IPS-15b (cell line): ENCODE data around the gene KASH5.
"Not testable (repeated sequence)": the region's sequence is repeated elsewhere in the genome, so short reads cannot be mapped to it uniquely, and the experiment has no call there.

Source experiments
- H3K27me3 ChIP-seq: one replicate; pipeline ENCODE4 v1.6.1; 2013; ENCODE audit warnings: low read length; ENCODE audit not compliant: control insufficient read depth, insufficient read depth
- H3K36me3 ChIP-seq: one replicate; pipeline ENCODE4 v1.6.1; 2013; ENCODE audit warnings: low read length; ENCODE audit not compliant: control insufficient read depth, insufficient read depth
- H3K4me1 ChIP-seq: one replicate; pipeline ENCODE4 v1.6.1; 2013; ENCODE audit warnings: mild to moderate bottlenecking, low read length; ENCODE audit not compliant: control insufficient read depth, insufficient read depth
- H3K4me3 ChIP-seq: one replicate; pipeline ENCODE4 v1.5.1; 2013; ENCODE audit warnings: low read depth, low read length
- H3K9ac ChIP-seq: one replicate; pipeline ENCODE4 v1.6.1; 2013; ENCODE audit warnings: low read depth, mild to moderate bottlenecking, low read length
- H3K9me3 ChIP-seq: one replicate; pipeline ENCODE4 v1.6.1; 2013; ENCODE audit warnings: mild to moderate bottlenecking, low read length; ENCODE audit not compliant: control insufficient read depth, insufficient read depth

KASH5 gene

GRCh38 chr19:49364083-49364737, 23.8 kb upstream of the KASH5 start:
- Histone ChIP-seq H3K4me3 (peak overlapping the region; percentile 53), H3K9ac (peak overlapping the region; percentile 24), H3K27me3 (no peaks in the 10 kb centered on the region), H3K36me3 (peaks cover 5% of the 10 kb centered on the region), H3K4me1 (no peaks in the 10 kb centered on the region), H3K9me3 (no peaks in the 10 kb centered on the region)

GRCh38 chr19:49366110-49366509, 21.9 kb upstream of the KASH5 start:
- Histone ChIP-seq H3K27me3 (no peaks in the 10 kb centered on the region), H3K4me3 (no peak overlapping the region), H3K9ac (no peak overlapping the region), H3K4me1 (no peaks in the 10 kb centered on the region), H3K36me3 (no peaks in the 10 kb centered on the region), H3K9me3 (peaks cover 11% of the 10 kb centered on the region)

GRCh38 chr19:49368711-49369358, 19.2 kb upstream of the KASH5 start:
- H3K27me3 ChIP-seq, result no peaks in the 10 kb centered on the region
- H3K4me1 ChIP-seq, result peaks cover 2% of the 10 kb centered on the region
- peaks cover 11% of the 10 kb centered on the region for H3K9me3 ChIP-seq
- no peak overlapping the region for H3K9ac ChIP-seq
- H3K36me3 ChIP-seq, result no peaks in the 10 kb centered on the region
- no peak overlapping the region for H3K4me3 ChIP-seq

- H3K9me3 ChIP-seq, result peaks cover 11% of the 10 kb centered on the region
- peaks cover 2% of the 10 kb centered on the region for H3K4me1 ChIP-seq
- H3K27me3 ChIP-seq, result no peaks in the 10 kb centered on the region
- no peak overlapping the region for H3K9ac ChIP-seq
- H3K36me3 ChIP-seq, result no peaks in the 10 kb centered on the region
- H3K4me3 ChIP-seq, result no peak overlapping the region
Observed at GRCh38 chr19:49371184-49371583, 16.9 kb upstream of the KASH5 start.

- not testable (repeated sequence) for H3K9ac ChIP-seq, H3K27me3 ChIP-seq, H3K4me3 ChIP-seq, H3K4me1 ChIP-seq, H3K36me3 ChIP-seq
- H3K9me3 ChIP-seq, result peaks cover 11% of the 10 kb centered on the region
Observed at GRCh38 chr19:49373174-49373573, 14.9 kb upstream of the KASH5 start.

GRCh38 chr19:49374665-49375434, 13.2 kb upstream of the KASH5 start:
- Histone ChIP-seq H3K36me3 (no peaks in the 10 kb centered on the region), H3K9ac (no peak overlapping the region), H3K4me3 (no peak overlapping the region), H3K27me3 (no peaks in the 10 kb centered on the region), H3K9me3 (peaks cover 5% of the 10 kb centered on the region), H3K4me1 (peaks cover 2% of the 10 kb centered on the region)

GRCh38 chr19:49378512-49378911, 9.5 kb upstream of the KASH5 start:
- Histone ChIP-seq H3K9ac (no peak overlapping the region), H3K4me1 (peaks cover 2% of the 10 kb centered on the region)

GRCh38 chr19:49380391-49380790, 7.7 kb upstream of the KASH5 start:
- Histone ChIP-seq H3K27me3 (no peaks in the 10 kb centered on the region), H3K9ac (no peak overlapping the region), H3K36me3 (no peaks in the 10 kb centered on the region), H3K4me1 (no peaks in the 10 kb centered on the region), H3K9me3 (no peaks in the 10 kb centered on the region), H3K4me3 (no peak overlapping the region)

More at GRCh38 chr19:49378512-49378911, 9.5 kb upstream of the KASH5 start:
- H3K36me3 ChIP-seq, result no peaks in the 10 kb centered on the region
- H3K4me3 ChIP-seq, result no peak overlapping the region
- H3K27me3 ChIP-seq, result no peaks in the 10 kb centered on the region
- H3K9me3 ChIP-seq, result no peaks in the 10 kb centered on the region

GRCh38 chr19:49382639-49383038, 5.4 kb upstream of the KASH5 start:
- no peaks in the 10 kb centered on the region for H3K36me3 ChIP-seq
- no peak overlapping the region for H3K4me3 ChIP-seq
- H3K27me3 ChIP-seq, result no peaks in the 10 kb centered on the region
- H3K9me3 ChIP-seq, result no peaks in the 10 kb centered on the region
- no peaks in the 10 kb centered on the region for H3K4me1 ChIP-seq
- H3K9ac ChIP-seq, result no peak overlapping the region

GRCh38 chr19:49383599-49383998, 4.5 kb upstream of the KASH5 start:
- no peak overlapping the region for H3K9ac ChIP-seq
- H3K4me1 ChIP-seq, result no peaks in the 10 kb centered on the region
- no peaks in the 10 kb centered on the region for H3K9me3 ChIP-seq
- no peak overlapping the region for H3K4me3 ChIP-seq
- H3K27me3 ChIP-seq, result no peaks in the 10 kb centered on the region
- H3K36me3 ChIP-seq, result no peaks in the 10 kb centered on the region

GRCh38 chr19:49389406-49389805, 1.4 kb downstream of the KASH5 start:
- no peak overlapping the region for H3K4me3 ChIP-seq
- no peaks in the 10 kb centered on the region for H3K4me1 ChIP-seq
- H3K9ac ChIP-seq, result no peak overlapping the region
- H3K9me3 ChIP-seq, result no peaks in the 10 kb centered on the region
- H3K36me3 ChIP-seq, result no peaks in the 10 kb centered on the region
- H3K27me3 ChIP-seq, result peaks cover 6% of the 10 kb centered on the region
